GM21528 (cell line): Measurements from ENCODE around the gene POLL.
"Not testable (repeated sequence)": the region's sequence is repeated elsewhere in the genome, so short reads cannot be mapped to it uniquely, and the experiment has no call there.

Experiments
- ATAC-seq: cut with Tn5 transposase; IDR thresholded peaks from one replicate; pipeline ENCODE4 v1.9.1; 2021; ENCODE audit warnings: mild to moderate bottlenecking, moderate library complexity; ENCODE audit not compliant: unreplicated experiment, low FRiP score

POLL gene

GRCh38 chr10:101587725-101588653, at the start of gene POLL, which contains the start of gene DPCD:
TSS of gene POLL (minus strand) at chr10:101588257. CDS start at chr10:101587360, 897 bp downstream.
TSS of gene DPCD (plus strand) at chr10:101588321. CDS start at chr10:101588337, 16 bp downstream.
- ATAC-seq: peak; percentile 96

GRCh38 chr10:101633510-101633909, 45.5 kb upstream of the POLL start:
- not testable (repeated sequence) for ATAC-seq

- ATAC-seq: no peak
These were observed 43.9 kb upstream of the POLL start for GRCh38 chr10:101631821-101632475.

DNA sequence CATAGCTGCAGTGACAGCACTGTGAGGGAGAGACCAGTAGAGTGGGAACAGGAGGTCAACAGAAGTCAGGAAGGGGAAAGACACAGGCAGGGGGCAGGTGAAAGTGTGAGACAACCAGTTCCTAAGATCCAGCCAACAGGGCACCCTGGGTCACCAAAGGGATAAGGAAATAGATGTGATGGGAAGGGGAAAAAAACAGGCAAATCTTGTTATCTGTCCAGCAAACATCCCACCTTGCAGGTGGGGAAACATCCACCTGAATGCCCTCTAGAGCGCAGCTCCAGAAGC, 42.5 kb upstream of the POLL start:
- ATAC-seq: no peak

DNA sequence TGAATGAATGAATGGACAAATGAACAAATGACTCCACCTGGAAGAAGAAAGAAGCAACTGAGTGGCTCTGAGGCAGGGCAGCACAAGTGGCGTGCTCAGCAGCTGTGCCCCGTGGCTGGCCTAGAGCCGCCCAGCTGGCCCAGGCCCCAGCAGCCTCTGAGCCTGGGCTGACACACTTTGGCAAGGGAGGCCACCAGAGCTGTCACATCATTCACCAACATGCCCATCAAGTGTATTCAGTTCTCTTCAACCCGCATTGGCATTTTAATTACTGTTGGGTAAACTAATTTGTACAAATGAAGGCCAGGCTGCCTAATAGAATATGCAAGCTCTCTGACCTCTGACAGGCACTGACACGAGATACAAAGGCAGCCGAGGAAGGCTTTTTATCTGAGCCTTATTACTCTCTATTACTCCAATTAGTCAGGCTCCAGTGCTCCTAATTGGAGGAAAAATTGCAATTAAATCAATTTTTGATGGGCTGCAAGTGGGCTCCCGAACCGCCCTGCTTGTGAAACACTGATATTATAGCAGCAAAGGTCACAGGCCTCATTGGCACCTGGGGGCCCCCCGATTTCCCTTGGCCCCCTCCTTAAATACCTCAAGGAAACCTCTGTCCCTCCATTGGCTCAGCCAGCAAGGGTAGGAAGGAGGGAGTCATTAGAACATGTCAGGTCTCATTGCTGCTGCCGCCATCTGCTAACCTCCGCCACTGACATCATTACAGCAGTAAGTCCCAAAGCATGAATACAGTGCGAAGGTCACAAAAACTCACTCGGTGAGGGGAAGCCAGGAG, 42.0 kb upstream of the POLL start:
- ATAC-seq: no peak

DNA sequence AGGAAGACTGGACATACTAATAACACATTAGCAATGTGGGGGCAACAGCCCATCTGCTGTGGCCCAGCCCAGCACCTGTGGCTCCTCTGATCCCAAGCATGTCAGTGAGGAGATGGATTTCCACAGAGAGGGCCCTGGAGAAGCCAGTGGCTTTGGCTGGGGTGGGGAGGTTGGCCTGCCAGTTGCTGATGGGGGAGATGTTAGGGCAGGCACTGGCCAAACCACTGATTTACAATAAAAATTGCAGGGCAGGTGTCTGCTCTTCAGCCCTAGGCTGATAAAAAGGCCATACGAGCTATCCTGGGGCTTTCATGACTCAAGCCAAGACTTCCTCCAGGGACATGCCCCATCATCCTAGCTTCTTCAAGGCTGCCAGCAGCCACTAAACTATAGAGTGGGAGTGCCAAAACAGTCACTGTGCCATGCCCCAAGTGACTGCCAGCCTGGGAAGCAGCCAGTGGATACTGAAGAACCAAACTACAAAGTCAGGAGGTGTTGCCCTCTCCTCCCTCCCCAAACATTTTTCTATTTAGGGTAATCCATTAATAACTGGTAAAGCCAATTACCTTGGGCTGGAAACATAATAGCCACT, 37.9 kb upstream of the POLL start:
- no peak for ATAC-seq

DNA sequence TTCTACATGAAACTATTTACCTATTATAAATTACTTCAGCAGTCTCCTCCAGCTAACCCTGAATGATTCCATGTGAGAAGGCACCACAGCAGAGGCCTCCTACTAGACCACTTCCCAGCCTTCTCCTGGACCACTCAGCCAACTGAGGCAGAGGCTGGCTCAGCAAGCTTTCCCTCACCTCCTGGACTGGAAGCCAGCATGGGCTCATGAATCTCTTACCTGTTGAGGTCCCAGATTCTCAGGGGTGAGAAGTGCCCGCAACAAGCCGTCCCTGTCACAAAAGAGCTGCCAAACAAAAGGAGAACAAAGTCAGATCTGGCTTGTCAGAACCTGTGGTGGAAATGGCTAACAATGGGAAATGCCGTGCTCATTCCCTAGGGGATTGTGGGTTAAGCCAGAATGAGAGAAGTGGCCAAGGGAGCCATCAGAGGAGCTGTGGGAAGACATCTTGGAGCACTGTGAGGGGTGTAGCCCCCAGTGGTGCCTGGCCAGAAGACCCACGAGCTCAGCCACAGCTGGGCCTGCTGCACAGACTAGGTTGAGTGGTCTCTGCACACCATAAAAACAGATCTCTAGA, 36.6 kb upstream of the POLL start:
- ATAC-seq: no peak

DNA sequence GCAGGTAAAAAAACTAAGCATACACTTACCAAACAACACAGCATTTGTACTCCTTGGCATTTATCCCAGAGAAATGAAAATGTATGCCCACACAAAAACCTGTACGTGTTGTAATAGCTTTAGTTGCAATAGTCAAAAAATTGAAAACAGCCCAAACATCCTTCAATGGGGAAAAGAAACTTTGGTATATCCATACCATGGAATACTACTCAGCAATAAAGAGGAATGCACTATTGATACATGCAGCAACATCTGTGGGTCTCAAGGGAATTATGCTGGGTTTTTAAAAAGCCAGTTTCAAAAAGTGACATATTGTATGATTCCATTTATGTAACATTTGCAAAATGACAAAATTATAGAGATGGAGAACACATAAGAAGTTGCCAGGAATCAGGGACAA, 35.5 kb upstream of the POLL start:
- ATAC-seq: no peak

DNA sequence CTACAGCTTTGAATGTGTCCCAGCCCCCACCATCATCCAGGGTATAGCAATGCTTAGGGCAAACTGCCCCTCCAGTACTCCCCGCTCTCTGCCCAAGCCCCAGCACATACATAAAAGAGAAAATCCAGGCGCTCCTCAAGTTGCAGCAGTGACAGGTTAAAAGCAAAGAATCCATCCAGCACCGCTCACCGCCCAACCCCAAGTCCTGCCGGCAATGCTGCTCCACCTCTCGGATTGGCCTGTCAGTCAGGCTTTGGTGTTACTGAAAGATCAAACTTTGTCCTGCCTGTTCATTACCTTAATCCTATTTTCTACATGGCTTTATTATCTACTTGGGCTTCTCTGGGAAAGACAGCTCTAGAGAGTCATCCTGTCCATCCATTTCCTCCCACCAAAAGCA, 31.9 kb upstream of the POLL start:
- ATAC-seq: no peak

- ATAC-seq: no peak
These were observed 30.8 kb upstream of the POLL start for GRCh38 chr10:101618871-101619270.

- ATAC-seq: no peak
These were observed 29.9 kb upstream of the POLL start for GRCh38 chr10:101617824-101618568.

DNA sequence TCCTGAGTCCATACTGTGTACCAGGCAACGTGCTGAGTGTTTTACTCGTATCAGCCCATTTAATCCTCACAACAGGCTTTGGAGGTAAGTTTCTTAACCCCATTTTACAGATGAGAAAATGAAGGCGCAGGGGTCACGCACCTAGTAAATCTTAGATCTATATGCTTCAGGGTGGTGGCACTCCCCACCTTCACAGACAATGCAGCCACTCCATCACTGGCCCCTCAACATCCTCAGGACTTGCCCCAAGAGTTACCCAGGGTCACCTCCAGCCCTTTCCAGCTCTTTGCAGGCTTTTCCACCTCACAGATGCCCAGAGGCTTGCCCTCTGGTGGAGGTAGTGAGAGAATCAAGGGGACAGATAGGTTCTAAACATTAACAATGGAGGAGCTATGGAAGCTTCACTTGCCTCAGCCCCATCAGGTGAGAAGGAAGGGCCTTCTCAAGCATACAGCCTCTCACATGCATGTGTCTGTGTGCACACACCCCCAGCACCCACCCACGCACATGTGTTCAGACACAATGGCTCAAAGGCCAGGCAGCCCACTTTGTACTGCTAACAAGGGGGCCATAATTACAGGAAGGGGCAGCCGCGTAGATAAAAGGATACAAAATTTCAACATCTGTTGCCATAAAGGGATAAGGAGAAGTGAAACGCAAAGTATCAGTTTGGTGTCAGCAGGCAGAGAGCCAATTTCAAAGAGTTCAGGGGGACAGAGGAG, 29.2 kb upstream of the POLL start:
- ATAC-seq: no peak

GRCh38 chr10:101616415-101617101, 28.5 kb upstream of the POLL start:
- no peak for ATAC-seq

GRCh38 chr10:101615525-101616116, 27.6 kb upstream of the POLL start:
- ATAC-seq: no peak

- ATAC-seq: no peak
These were observed 26.8 kb upstream of the POLL start for GRCh38 chr10:101614663-101615524.

DNA sequence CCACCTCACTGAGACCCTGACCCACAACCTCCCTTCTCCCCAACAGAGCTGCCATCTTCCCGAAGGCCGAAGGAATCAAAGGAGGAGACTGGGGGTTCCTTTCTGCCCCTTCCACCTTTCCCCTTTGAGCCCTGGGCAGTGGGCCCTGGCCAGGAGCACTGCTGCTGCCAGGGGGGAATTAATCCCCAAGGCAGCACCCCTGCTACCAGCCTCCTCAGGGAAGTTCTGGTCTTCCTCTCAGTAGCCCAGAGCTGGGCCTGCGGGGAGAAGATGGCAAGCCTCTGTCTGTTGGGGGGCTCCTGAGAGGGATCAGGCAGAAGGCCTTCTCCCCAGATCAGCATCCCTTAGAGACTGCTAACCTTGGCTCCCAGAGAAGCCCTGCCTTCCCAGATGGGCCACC, 25.6 kb upstream of the POLL start:
- ATAC-seq: no peak

GRCh38 chr10:101612872-101613271, 24.8 kb upstream of the POLL start:
- no peak for ATAC-seq
